HG02884 (cell line): Measurements from ENCODE around the gene DEFB127.
"Not testable (repeated sequence)": the region's sequence is repeated elsewhere in the genome, so short reads cannot be mapped to it uniquely, and the experiment has no call there.

Source experiments
- ATAC-seq: cut with Tn5 transposase; IDR thresholded peaks from one replicate; pipeline ENCODE4 v1.9.1; 2021; ENCODE audit warnings: mild to moderate bottlenecking, moderate library complexity; ENCODE audit not compliant: unreplicated experiment

The DEFB127 gene

GRCh38 chr20:157154-157553 lies at the start of gene DEFB127:
Gene DEFB127, plus strand, starts transcription at chr20:157454. Its CDS starts 91 bp downstream, at chr20:157545.
- ATAC-seq: no peak

GRCh38 chr20:112396-112795 lies 44.9 kb upstream of the DEFB127 start:
- ATAC-seq: no peak

- ATAC-seq: no peak
These were observed 39.7 kb upstream of the DEFB127 start for GRCh38 chr20:117518-117917.

GRCh38 chr20:129786-130323 lies 27.4 kb upstream of the DEFB127 start:
- ATAC-seq: not testable (repeated sequence)

- ATAC-seq: no peak
These were observed 19.4 kb upstream of the DEFB127 start for GRCh38 chr20:137668-138490.

- ATAC-seq: no peak
These were observed 15.0 kb upstream of the DEFB127 start, which contains the start of gene DEFB126 for GRCh38 chr20:142290-142689. Gene DEFB126, plus strand, starts transcription at chr20:142590. Its CDS starts 39 bp downstream, at chr20:142629.

- ATAC-seq: no peak
These were observed 11.4 kb upstream of the DEFB127 start for GRCh38 chr20:145877-146276.

GRCh38 chr20:152131-152530 lies 5.1 kb upstream of the DEFB127 start:
- no peak for ATAC-seq

- no peak for ATAC-seq
These were observed 7.4 kb downstream of the DEFB127 start for GRCh38 chr20:164618-165017.

GRCh38 chr20:168876-169275 lies 11.6 kb downstream of the DEFB127 start:
- no peak for ATAC-seq

- ATAC-seq: no peak
These were observed 27.0 kb downstream of the DEFB127 start for GRCh38 chr20:184288-184687.

- ATAC-seq: no peak
These were observed 30.5 kb downstream of the DEFB127 start for GRCh38 chr20:187733-188132.

- ATAC-seq: no peak
These were observed 32.4 kb downstream of the DEFB127 start, which contains the start of gene DEFB128 for GRCh38 chr20:189611-190010. Gene DEFB128, minus strand, starts transcription at chr20:189711. Its CDS starts 88 bp downstream, at chr20:189623.

- no peak for ATAC-seq
These were observed 41.0 kb downstream of the DEFB127 start for GRCh38 chr20:198225-198624.

GRCh38 chr20:199996-200395 lies 42.7 kb downstream of the DEFB127 start:
- no peak for ATAC-seq

GRCh38 chr20:203630-204029 lies 46.4 kb downstream of the DEFB127 start:
- ATAC-seq: not testable (repeated sequence)
